Hematopoietic multipotent progenitor cell treated with erythropoietin and hydrocortisone succinate and interleukin-3 and kit ligand, for 15 days (in vitro differentiated cells): ENCODE data around the gene C16orf74.

Experiments
- DNase-seq: peaks from one replicate; pipeline ENCODE4 v3.0.0-alpha.2; 2015; ENCODE audit warnings: low spot score

C16orf74 gene

DNA sequence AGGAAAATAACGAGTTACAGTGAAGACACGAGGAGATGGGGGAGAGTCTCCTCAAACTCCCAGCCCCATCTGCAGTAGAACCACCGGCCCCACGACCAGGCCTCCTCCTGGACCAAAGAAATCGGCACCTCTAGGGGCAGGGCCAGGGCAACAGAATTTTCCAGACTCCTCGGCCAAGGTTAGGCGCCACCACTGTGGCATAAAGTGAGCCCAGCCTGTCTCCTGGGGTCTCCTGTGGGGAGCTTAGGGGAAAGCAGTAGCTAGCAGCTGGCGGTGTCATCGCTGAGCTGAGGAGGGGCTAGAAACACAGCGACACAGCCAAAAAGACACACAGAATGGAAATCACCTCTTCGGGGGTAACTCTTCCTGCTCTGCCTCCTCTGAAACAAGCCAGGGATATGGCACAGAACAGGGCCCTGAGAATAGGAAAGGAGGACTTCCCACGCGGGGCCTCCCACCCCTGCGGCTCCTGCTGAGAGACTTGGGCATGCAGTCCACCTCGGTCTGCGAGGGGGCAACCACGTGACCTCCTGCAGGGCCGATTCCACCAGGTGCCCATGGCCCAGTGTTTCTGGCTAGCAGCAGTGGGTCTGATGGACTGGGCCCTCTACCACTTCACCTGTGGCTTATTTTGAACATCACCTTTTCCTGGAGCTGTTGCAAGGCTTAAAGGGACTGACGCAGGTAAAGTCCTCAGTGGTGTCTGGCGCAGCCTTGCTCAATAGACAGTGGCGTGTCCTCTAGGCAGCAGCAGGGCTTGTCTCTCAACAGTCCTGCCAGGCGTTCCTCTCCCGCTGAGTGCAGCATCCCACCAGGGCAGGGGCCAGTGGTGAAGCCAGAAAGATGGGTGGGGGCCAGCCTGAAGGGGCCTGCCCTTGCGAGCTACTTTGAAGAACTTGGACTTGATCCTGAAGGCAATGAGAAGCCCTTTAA is 55.4 kb downstream of the C16orf74 start:
- DNase-seq, result no peak

- DNase-seq, result no peak
These were observed 60.3 kb downstream of the C16orf74 start for GRCh38 chr16:85690469-85691064.

DNA sequence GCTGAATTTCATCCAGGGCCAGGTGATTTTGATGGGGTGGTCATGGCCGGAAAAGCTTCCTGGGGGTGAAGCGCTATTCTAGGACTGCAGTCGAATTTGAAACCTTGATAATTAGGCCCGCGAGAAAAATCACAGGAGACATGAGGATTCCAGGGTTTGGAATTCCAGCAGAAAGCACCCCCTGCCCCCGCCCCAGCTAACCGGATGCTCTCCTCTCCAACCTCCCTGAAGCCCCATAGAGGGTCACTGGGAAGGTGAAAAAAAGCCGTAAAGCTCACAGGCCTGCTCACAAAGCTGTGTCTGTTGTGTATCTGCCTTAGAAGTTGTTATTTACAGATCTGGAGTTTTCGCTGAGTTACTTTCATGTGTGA is 61.0 kb downstream of the C16orf74 start:
- no peak for DNase-seq

GRCh38 chr16:85689285-85689949 is 61.5 kb downstream of the C16orf74 start:
- DNase-seq, result no peak

GRCh38 chr16:85688586-85689284 is 62.2 kb downstream of the C16orf74 start, which contains the start of gene GINS2:
Gene GINS2, minus strand, starts transcription at chr16:85688954. Its CDS starts 56 bp downstream, at chr16:85688898.
- DNase-seq, result peak; percentile 92

DNA sequence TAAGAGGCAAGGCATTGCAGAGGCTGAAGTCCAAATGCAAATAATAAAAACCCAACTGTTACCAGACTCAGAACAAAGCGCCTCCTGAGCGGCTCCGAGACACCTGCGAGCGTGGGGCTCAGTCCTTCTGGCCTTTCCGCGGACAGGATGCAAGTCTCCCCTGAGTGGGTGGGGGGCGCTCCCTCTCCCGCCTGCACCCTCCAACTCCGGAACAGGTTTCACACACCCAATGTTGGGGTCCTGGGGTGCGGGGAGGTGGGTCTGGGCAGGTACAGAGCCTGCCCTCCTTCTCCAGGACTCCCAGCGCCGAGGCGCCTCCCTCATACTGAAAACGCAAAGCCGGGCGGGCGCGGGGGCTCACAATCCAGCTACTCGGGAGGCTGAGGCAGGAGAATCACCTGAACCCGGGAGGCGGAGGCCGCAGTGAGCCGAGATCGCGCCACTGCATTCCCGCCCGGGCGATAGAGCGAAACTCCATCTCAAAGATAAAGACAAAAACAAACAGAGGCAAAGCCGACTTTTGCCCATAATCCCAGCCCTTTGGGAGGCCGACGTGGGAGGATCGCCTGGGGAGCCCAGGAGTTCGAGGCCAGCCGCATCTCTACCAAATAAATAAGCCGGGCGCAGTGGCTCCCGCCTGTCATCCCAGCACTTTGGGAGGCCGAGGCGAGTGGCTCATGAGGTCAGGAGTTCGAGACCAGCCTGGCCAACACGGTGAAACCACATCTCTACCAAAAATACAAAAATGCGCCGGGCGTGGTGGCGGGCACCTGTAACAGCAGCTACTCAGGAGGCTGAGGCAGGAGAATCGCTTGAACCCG is 63.0 kb downstream of the C16orf74 start:
- DNase-seq, result no peak

DNA sequence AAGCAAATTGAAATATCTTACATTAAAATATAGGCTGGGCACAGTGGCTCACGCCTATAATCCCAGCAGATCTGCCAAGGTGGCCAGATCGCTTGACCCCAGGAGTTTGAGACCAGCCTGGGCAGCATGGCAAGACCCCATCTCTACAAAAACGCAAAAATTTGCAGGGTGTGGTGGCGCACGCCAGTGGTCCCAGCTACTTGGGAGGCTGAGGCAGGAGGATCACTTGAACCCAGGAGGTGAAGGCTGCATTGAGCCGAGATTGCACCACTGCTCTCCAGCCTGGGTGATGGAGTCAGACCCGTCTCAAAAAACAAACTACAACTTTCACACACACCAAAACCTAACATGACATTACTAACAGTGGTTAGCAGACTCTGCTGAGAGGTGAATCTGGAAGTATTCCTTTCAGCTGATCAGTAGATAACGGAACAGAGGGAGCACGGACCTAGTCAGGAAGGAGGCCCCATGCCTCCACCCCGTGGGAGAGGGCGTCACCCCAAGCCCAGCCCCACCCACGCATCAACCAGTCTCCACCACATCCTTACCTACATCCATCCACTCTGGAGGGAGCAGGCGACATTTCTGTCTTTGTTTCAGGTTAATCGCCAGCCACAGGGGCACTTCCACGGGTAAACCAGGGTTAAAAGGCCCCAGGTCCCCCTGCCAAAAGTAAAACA is 63.8 kb downstream of the C16orf74 start:
- DNase-seq, result no peak

DNA sequence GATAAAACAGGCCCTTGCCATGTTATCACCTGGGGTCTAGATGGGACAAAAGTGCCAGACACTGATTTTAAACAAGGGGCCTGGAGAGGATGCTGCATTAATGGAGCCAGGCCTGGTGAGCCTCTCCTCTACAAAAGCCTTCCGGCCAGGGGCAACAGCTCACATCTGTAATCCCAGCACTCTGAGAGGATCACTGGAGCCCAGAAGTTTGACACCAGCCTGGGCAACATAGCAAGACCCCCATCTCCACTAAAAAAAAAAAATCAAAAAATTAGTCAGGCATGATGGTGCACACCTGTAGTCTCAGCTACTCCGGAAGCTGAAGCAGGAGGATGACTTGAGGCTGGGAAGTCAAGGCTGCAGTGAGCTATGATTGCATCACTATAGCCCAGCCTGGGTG is 65.6 kb downstream of the C16orf74 start:
- DNase-seq, result no peak

GRCh38 chr16:85683363-85683762 is 67.5 kb downstream of the C16orf74 start:
- DNase-seq, result peak; percentile 30

DNA sequence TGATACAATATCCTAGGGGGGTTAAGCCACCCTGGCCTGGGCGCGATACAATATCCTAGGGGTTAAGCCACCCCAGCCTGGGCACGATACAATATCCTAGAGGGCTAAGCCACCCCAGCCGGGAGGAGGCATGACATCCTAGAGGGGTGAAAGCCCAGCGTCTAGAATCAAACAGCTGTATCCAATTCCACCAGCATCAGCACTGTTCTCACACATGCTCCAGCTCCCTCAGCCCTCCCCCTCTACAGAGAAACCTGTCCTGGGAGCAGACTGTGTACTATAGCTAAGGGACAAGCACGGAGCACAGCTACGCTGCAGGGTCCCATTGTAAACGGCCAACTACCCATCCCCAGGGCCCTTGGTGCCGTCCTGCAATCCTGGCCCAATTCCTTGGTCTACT is 68.4 kb downstream of the C16orf74 start:
- no peak for DNase-seq

DNA sequence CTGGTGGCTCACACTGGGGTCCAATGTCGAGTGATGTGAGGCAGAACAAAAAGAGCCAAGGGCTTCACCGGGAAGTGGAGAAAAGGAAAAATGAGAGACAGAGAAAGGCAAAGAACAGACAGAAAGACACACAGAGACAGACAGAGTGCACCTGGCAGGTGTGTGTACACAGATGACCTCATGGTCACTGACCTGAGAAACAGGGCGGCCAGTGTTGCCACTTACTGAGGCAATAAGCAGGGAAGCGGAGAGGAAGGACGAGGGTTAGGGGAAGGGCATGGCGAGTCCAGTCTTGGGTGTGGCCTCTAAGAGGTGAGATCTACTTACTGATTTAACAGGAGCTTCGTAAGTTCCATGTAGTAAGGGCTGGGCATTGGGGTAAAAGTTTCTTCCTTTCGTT is 69.6 kb downstream of the C16orf74 start:
- DNase-seq, result no peak

- DNase-seq, result no peak
These were observed 70.4 kb downstream of the C16orf74 start for GRCh38 chr16:85680352-85680944.

GRCh38 chr16:85679870-85680269 is 71.0 kb downstream of the C16orf74 start:
- DNase-seq, result no peak

- no peak for DNase-seq
These were observed 72.1 kb downstream of the C16orf74 start for GRCh38 chr16:85678821-85679220.

GRCh38 chr16:85678016-85678415 is 72.9 kb downstream of the C16orf74 start:
- no peak for DNase-seq

DNA sequence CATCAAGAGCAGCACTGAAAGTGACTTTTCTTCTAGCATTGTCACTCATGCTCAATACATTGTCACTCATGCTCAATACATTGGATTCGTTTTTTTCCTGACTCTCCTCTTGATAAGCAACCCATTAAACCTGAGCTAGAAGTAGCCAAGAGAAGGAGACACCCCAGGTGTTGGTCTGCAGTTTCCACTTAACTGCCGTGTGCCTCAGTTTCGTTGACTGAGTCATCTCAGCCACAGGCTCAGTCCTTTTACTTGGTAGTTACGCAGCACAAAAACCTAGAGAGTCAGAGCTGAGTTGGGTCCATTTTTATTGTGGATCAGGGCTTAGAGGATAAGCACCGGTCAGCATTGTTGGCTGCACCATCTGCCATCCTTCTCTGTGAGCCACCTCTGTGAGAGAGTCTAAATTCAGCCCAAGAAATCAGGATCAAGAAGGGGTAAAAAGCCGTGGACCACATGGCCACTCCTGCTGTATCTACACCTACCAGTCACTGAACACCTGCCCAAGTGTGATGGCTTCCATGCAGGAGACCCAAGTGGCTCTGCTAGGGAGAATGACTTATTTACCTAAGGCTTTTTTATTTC is 73.4 kb downstream of the C16orf74 start:
- DNase-seq, result no peak

GRCh38 chr16:85676466-85676865 is 74.4 kb downstream of the C16orf74 start:
- DNase-seq, result peak; percentile 52

DNA sequence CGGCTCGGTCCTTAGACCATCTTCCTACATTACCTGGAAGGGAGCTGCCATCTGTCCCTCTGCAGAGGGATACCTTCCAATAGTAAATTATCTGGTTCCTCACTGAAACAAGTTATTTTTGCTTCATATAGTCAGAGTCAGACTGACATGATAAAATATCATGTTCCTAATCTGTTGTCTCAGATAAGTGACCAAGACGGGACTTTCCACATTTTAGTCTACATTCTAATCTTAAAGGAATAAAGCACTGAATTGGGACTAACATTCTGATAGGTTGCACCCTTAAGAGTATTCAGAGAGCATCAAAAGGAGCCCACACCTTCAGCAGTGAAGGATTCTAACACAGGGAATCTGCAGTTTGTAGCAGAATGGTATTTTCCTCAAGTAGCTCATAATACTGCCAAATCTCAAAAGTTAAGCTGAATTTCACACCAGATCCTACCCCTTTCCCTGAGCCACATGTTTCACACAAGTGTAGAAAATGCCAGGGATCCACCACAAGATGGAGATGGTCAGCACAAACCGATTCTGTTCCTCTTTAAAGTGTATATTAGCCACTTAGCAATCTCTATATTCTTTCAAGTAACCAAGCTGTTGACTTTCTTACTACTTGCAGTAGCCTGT is 75.5 kb downstream of the C16orf74 start:
- peak; percentile 50 for DNase-seq

DNA sequence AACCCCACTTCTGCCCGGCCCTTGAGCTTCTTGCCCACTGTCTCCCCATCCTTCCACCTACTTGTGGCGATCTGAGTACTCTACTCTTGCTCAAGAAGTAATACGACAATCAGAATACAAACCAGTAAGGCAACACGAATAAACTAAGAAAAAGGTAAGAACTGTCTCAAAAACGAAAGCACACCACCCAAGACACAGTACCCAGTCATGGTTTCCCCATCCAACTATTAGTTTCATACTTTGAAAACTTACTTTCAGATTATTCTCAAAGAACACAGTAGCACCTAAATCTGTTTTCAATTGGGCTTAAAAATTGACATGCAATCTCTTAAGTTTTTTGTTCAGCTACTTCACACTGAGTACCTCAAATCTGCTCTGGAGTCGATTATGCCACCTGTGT is 76.1 kb downstream of the C16orf74 start:
- DNase-seq, result no peak

DNA sequence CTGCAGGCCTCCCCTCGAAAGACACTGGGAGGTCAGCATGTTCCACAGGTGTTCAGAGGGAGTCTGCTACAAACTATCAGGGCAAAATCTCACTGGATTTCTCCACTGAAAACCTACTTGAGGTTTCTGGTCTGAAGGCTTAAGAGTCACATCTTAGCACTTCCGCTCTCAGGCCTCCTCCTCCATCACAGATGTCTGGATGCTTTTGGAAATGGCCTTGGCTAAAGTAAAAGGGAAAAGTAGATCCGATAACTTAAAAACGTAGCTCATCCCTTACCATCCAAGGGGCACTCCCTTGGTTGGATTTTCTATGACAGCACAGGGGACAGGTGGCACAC is 76.5 kb downstream of the C16orf74 start:
- no peak for DNase-seq
